Neuron (in vitro differentiated cells): ENCODE results near the gene RBPJL.

Experiments used
- H2AFZ ChIP-seq: one replicate; pipeline ENCODE4 v1.6.1; 2013; ENCODE audit warnings: low read depth, mild to moderate bottlenecking, inconsistent platforms, low read length, moderate library complexity
- H3K27me3 ChIP-seq: one replicate; pipeline ENCODE4 v1.6.1; 2013; ENCODE audit warnings: low read length; ENCODE audit not compliant: insufficient read depth
- H3K36me3 ChIP-seq: one replicate; pipeline ENCODE4 v1.6.1; 2013; ENCODE audit warnings: low read length; ENCODE audit not compliant: insufficient read depth
- H3K4me1 ChIP-seq: one replicate; pipeline ENCODE4 v1.6.1; 2013; ENCODE audit warnings: low read length; ENCODE audit not compliant: insufficient read depth
- H3K4me3 ChIP-seq: 2 replicates; pipeline ENCODE4 v1.5.1; 2013; ENCODE audit warnings: mild to moderate bottlenecking, low read length, moderate library complexity
- H3K9me3 ChIP-seq: one replicate; pipeline ENCODE4 v1.6.1; 2013; ENCODE audit warnings: low read length

Gene RBPJL, protein sequence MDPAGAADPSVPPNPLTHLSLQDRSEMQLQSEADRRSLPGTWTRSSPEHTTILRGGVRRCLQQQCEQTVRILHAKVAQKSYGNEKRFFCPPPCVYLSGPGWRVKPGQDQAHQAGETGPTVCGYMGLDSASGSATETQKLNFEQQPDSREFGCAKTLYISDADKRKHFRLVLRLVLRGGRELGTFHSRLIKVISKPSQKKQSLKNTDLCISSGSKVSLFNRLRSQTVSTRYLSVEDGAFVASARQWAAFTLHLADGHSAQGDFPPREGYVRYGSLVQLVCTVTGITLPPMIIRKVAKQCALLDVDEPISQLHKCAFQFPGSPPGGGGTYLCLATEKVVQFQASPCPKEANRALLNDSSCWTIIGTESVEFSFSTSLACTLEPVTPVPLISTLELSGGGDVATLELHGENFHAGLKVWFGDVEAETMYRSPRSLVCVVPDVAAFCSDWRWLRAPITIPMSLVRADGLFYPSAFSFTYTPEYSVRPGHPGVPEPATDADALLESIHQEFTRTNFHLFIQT

DNA sequence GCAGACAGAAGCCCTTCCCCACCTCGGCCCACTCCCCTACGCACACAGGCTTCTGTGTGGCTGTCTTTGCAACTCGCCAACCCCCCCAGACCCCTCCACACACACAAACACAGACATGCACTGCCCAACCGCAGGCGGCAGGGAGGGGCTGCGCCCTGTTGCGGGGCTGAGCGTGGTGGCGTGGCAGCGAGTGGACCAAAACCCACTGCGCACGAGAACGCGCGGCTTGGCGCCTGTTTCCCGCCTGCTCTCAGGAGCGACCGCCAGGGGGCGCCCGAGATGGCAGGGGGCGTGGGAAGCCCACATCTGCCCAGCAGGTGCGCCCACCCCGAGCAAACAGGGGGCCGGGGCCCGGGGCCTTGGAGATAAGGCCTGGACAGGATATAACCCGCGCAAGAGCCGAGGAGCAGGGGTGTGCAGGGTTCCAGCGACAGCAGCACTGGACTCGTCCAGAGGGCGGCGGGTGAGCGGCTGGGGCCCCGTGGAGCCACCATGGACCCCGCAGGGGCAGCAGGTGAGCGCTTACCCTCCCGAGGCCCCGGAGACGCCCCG lies at the start of gene RBPJL:
Gene RBPJL, plus strand, starts transcription at position 410 of the 552 bp plus-strand sequence. Its CDS starts 83 bp downstream, at position 493.
- H3K9me3 ChIP-seq, result no peaks in the 10 kb centered on the region
- H3K27me3 ChIP-seq, result peaks cover 27% of the 10 kb centered on the region
- H3K4me3 ChIP-seq, result no peak within 1 kb of the TSS
- H2AFZ ChIP-seq, result no peak within 1 kb of the TSS
- H3K4me1 ChIP-seq, result no peaks in the 10 kb centered on the region
- H3K36me3 ChIP-seq, result no peaks in the 10 kb centered on the region

DNA sequence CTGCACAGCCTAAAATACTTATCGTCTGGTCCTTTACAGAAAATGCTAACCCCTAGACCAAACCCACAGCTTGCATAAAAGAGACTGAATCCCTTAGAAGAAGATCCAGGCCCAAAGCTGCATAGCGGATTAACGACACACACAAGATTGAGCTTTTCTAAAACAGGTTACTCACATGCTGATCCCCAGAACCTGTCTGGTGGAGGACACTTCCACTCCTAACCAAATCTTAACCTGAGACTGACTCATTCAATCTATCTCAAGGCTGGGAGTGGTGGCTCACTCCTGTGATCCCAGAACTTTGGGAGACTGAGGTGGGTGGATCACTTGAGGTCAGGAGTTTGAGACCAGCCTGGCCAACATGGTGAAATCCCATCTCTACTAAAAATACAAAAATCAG lies 49.5 kb upstream of the RBPJL start:
- no peak overlapping the region for H3K4me3 ChIP-seq
- H3K9me3 ChIP-seq, result no peaks in the 10 kb centered on the region
- H3K36me3 ChIP-seq, result no peaks in the 10 kb centered on the region
- peaks cover 21% of the 10 kb centered on the region for H3K4me1 ChIP-seq
- peaks cover 5% of the 10 kb centered on the region for H3K27me3 ChIP-seq
- H2AFZ ChIP-seq, result no peak overlapping the region

- Histone ChIP-seq H3K4me1 (peaks cover 21% of the 10 kb centered on the region), H3K27me3 (no peaks in the 10 kb centered on the region), H3K4me3 (no peak overlapping the region), H2AFZ (no peak overlapping the region), H3K36me3 (no peaks in the 10 kb centered on the region), H3K9me3 (no peaks in the 10 kb centered on the region)
Observed at GRCh38 chr20:45257711-45258110, 48.9 kb upstream of the RBPJL start.

- H3K36me3 ChIP-seq, result no peaks in the 10 kb centered on the region
- no peaks in the 10 kb centered on the region for H3K27me3 ChIP-seq
- no peak overlapping the region for H2AFZ ChIP-seq
- no peak overlapping the region for H3K4me3 ChIP-seq
- peaks cover 21% of the 10 kb centered on the region for H3K4me1 ChIP-seq
- no peaks in the 10 kb centered on the region for H3K9me3 ChIP-seq
Observed at GRCh38 chr20:45258259-45258658, 48.4 kb upstream of the RBPJL start.

- Histone ChIP-seq H3K4me3 (no peak overlapping the region), H3K9me3 (no peaks in the 10 kb centered on the region), H3K27me3 (no peaks in the 10 kb centered on the region), H3K36me3 (no peaks in the 10 kb centered on the region), H2AFZ (no peak overlapping the region), H3K4me1 (peaks cover 21% of the 10 kb centered on the region)
Observed at GRCh38 chr20:45258664-45259063, 48.0 kb upstream of the RBPJL start.

DNA sequence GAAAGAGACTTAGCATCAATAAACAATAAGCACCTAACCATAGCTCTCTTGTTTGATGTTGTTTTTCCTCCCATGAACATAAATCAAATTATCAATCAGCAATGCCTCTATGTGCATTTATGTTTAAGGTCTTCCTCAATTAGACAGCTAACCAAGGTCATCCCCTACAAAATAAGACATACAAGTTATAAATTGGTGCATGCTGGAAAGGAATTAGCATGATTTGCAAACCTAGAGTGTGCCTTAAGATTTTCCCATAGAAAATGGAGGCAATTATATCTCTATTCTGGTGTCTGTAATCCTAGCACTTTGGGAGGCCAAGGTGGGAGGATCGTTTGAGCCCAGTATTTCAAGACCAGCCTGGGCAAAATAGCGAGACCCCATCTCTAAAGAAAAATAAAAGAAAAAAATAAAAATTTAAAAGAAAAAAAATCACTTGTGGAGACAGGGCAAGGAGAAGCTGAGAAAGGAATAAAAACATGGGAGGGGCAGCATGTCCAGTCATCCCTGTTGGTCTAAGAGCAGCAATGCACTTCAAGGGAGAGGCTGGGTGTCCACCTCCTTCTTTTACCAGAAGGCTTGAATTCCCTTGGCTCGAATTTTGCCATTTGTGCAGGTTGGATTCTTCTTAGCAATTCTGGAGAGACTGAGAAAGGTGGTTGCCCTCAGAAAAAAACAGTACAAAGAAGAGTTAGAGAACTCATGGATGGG lies 42.9 kb upstream of the RBPJL start:
- no peak overlapping the region for H2AFZ ChIP-seq

DNA sequence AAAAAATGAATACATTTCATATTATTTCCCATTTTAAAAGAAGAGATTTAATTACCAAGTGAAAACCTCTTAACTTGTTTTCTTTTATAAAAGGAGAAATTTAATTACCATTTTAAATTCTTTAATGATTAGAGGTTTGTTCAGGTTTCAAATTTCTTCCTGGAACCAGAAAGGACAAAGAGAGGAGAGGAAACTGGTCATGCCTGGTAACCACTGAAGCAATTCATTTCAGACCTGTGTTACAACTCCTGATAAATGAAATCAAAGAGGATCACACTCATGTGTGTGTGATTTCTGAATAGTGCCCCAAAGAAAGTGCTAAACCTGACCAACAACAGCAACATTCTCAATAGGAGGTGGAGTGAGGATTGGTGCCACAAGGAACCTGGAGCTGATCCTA lies 39.7 kb upstream of the RBPJL start:
- Histone ChIP-seq H3K4me3 (no peak overlapping the region), H2AFZ (no peak overlapping the region), H3K4me1 (no peaks in the 10 kb centered on the region), H3K9me3 (no peaks in the 10 kb centered on the region), H3K36me3 (no peaks in the 10 kb centered on the region), H3K27me3 (peaks cover 9% of the 10 kb centered on the region)

More for the DNA sequence above, 42.9 kb upstream of the RBPJL start:
- H3K27me3 ChIP-seq, result peaks cover 7% of the 10 kb centered on the region
- H3K4me3 ChIP-seq, result no peak overlapping the region
- no peaks in the 10 kb centered on the region for H3K36me3 ChIP-seq
- H3K9me3 ChIP-seq, result no peaks in the 10 kb centered on the region
- H3K4me1 ChIP-seq, result peaks cover 8% of the 10 kb centered on the region

DNA sequence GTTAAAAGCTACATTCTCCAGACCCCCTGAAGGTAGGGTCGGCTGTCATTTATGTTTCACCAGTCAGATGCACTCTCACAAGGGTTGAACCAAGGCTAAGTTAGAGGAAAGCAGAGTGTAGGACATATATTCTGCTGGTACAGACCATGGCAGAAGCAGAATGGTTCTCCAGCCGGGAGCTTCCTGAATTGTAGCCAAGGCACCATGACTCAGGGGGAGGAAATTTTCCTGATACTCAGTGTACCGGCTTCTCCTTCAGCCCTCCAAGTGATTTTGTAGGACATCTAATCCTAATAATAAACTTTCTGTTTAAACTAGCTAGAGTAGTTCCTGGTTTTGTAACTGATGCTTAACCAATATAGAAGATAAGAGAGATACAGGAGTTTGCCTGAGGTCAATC lies 38.1 kb upstream of the RBPJL start:
- Histone ChIP-seq H3K4me3 (no peak overlapping the region), H3K4me1 (no peaks in the 10 kb centered on the region), H3K36me3 (no peaks in the 10 kb centered on the region), H3K27me3 (peaks cover 9% of the 10 kb centered on the region), H3K9me3 (no peaks in the 10 kb centered on the region), H2AFZ (no peak overlapping the region)

DNA sequence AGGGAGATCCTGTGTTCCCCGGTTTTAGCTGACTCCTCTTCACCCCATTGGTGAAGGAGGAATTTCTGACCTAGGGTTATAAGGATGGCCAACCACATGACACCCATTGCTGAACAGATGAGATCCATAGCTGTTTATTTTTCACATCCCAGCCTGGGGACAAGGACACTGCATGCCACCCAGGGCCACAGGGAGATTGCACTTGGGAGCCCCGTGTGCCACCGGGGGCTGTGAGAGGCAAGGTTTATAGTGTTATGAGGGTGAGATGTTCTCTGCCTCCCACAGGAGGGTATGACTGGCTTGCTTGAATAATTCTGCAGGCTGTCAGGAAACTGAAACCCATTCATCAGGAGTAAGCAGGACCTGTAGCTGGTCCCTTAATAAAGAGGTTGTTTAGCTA lies 37.6 kb upstream of the RBPJL start:
- H3K9me3 ChIP-seq, result no peaks in the 10 kb centered on the region
- no peak overlapping the region for H2AFZ ChIP-seq
- H3K4me1 ChIP-seq, result no peaks in the 10 kb centered on the region
- H3K36me3 ChIP-seq, result no peaks in the 10 kb centered on the region
- peaks cover 9% of the 10 kb centered on the region for H3K27me3 ChIP-seq
- no peak overlapping the region for H3K4me3 ChIP-seq

GRCh38 chr20:45269754-45270270 lies 36.8 kb upstream of the RBPJL start:
- no peak overlapping the region for H2AFZ ChIP-seq
- no peaks in the 10 kb centered on the region for H3K9me3 ChIP-seq
- peaks cover 6% of the 10 kb centered on the region for H3K27me3 ChIP-seq
- H3K36me3 ChIP-seq, result no peaks in the 10 kb centered on the region
- no peak overlapping the region for H3K4me3 ChIP-seq
- no peaks in the 10 kb centered on the region for H3K4me1 ChIP-seq

DNA sequence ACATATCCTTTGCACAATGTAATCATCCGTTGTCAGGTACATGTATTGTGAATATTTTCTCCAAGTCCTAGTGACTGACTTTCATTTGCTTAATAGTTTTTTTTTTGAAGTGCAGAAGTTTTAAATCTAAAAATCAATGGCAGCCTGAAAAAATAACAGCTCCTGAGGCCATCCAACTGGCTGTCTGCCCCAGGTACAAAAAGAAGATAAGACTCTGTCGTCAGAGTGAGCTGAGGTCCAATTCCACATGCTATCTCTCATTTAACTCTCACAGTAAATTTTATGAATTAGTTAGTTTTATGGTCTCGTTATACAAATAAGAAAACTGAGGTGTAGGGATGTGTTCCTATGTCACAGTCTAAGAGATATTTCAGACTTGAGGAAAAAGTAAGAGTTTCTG lies 31.3 kb upstream of the RBPJL start:
- H2AFZ ChIP-seq, result no peak overlapping the region
- no peaks in the 10 kb centered on the region for H3K9me3 ChIP-seq
- H3K36me3 ChIP-seq, result no peaks in the 10 kb centered on the region
- no peaks in the 10 kb centered on the region for H3K4me1 ChIP-seq
- peaks cover 2% of the 10 kb centered on the region for H3K27me3 ChIP-seq
- H3K4me3 ChIP-seq, result no peak overlapping the region

GRCh38 chr20:45279992-45280391 lies 26.6 kb upstream of the RBPJL start:
- Histone ChIP-seq H3K36me3 (no peaks in the 10 kb centered on the region), H3K4me3 (no peak overlapping the region), H3K27me3 (no peaks in the 10 kb centered on the region), H2AFZ (no peak overlapping the region), H3K4me1 (no peaks in the 10 kb centered on the region), H3K9me3 (no peaks in the 10 kb centered on the region)
